ENCODE measurements around the gene NARF.
A peak's percentile ranks its signal among the peaks of the same experiment; 100 is the strongest.
"Not testable (repeated sequence)": the region's sequence is repeated elsewhere in the genome, so short reads cannot be mapped to it uniquely, and the experiment has no call there.

Gene NARF

DNA sequence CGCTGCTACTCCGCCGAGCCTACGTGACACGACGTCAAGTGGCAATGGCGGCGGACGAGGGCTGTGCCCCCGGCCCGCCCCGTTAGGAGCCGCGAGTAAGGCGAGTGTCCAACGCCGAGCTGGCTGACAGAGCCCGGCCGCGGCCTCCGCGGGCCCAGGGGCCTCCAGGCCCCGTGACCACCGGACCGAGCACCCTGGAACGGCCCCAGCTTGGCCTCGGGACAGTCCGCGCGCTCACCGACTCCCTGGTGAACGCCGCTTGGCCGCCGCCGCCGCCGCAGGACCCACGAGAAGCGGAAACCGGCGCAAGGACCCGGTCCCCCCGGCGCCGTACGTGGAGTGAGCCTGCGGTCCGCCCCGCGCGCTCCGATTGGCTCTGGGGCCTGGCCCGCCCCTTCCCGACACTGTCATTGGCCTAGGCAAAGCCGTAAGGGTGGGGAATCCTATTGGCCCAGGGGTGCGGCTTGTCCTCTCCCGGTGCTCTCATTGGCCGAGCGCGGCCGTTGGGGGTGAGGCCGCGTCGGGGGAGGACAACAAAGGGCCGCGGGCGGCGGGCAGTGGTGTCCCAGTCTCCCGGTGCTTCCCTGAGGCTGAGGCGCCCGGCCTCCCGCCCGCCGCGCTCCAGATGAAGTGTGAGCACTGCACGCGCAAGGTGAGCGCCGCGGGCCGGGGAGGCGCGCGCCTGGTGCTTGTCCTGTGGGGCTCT is at the start of gene NARF:
NARF (plus strand) TSS at position 563 of the 706 bp plus-strand sequence; CDS start at position 626, 63 bp downstream.
- peak; percentile 95 to 96 for DNase-seq

DNA sequence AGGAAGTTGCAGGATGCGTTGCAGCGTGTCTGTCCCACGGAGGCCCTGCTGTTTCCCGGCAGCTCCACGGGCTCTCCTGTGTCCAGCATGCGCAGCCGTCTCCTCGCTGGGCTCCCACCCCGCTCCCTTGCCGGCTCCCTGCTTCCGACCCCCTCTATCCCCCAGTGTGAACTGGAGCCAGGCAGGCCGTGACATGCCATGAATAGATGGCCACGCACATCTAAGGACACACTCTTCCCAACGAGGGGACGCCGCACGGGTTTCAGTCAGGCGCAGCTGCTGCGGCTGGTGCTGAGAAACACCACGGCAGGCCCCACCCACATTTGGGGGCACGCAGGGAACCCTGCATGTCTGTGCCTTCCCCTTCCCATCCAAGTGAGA is 49.6 kb upstream of the NARF start:
- no peak for DNase-seq

DNA sequence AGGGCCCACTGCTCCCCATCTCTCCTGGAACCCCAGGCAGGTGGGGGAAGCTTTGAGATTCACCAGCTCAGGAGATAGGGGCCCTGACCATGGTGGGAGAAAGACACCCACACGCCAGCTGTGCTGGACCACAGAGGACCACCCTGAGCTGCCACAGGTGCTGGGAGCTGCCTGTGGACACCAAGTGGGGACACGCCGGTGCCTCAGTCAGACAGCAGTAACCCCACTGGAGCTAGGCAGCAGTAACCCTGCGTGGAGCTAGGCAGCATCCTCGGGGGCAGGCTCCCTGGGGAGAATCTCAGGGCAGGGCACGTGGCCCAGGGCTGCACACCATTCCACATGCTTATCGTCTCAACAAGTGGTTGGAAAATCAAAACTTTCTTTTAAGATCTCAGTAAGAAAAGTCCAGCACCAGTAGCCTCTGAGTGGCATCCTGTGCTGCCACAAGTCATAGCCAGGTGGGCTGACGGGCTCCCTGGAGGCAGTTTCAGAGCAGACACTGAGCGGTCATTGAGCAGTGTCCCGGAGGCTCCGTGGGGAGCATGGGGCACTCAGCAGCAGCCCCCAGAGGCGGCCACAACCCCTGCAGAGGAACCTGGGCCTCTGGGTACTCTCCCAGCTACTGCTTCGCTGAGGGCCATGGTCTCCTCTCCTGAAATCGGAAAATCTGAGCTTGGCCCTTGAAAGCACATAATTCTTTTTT is 48.4 kb upstream of the NARF start:
- DNase-seq: no peak

DNA sequence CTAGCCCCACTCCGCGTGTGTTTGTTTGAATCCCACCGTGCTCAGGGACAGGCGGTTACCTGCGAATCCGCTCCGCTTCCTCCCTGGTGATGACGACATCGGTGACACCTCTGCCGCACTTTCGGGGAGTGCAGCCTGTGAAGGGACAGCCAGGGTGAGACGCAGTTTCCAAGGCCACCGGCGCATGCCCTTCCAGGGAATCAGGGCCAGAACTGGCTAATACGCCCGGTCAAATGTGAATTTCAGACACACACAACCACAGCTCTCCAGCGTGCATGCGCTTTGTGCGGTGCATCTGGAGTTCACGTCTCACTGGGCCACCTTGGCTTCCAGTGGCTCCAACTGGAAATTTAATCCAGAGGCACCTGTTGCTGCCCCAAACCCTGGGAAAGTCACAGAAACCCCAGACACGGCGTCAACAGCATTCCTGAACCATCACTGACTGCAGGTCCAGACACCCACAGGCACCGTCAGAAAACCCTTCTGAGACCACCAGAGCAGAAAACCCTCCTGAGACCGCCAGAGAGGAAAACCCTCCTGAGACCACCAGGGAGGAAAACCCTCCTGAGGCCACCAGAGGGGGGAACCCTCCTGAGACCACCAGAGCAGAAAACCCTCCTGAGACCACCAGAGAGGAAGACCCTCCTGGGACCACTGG is 47.0 kb upstream of the NARF start:
- no peak for DNase-seq

DNA sequence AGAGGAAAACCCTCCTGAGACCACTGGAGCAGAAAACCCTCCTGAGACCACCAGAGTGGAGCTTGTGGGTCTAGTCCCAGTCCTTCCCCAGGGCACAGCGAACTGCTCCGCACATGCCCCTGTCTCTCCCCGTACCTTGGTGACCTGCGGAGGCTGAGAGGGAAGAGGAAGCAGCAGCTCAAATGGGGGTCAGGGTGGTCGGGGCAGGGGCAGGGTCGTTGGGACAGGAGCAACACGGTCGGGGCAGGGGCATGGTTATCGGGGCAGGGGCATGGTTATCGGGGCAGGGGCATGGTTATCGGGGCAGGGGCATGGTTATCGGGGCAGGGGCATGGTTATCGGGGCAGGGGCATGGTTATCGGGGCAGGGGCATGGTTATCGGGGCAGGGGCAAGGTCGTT is 46.5 kb upstream of the NARF start:
- not testable (repeated sequence) for DNase-seq

DNA sequence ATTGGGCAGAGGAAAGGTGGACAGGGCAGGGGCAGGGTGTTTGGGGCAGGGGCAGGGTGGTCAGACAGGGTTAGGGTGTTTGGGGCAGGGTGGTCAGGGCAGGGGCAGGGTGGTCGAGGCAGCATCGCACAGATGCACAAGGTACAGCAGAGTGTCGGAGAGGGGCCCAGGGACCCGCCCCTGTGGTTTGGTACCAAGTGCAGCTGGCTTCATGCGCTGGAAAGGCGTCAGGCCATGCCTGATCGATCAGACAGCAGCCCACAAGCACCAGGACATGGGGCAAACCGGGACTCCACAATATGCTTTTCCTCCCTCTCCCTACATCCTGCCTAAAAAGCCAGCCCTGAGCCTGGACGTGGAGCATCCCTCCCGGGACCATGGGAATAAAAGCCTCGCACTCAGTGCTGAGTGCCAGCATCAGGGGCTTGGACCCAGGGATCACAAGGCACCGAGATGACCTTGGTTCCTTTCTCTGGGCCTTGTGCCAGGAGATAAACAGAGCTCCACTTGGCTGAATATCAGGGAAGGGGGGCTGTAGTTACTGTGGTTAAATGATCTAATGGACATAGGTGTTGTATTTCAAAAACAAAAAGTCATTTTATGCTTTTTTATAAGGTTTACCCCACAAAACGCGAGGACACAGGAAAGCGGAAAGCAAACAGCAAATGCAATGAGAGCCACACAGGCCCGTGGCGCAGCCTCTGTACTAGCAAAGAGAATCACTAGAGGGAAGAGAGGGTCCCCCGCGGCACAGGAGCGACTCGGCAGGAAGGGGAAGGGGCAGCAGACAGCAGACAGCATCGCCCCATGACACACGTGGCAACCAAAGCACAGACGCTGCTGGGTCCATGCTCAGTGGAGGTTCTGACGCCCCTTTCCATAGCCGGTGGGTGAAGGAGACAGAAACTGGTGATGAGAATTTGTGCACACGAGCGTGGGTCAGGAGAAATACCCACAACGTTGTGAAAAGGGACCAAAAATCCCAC is 45.7 kb upstream of the NARF start:
- no peak for DNase-seq

DNA sequence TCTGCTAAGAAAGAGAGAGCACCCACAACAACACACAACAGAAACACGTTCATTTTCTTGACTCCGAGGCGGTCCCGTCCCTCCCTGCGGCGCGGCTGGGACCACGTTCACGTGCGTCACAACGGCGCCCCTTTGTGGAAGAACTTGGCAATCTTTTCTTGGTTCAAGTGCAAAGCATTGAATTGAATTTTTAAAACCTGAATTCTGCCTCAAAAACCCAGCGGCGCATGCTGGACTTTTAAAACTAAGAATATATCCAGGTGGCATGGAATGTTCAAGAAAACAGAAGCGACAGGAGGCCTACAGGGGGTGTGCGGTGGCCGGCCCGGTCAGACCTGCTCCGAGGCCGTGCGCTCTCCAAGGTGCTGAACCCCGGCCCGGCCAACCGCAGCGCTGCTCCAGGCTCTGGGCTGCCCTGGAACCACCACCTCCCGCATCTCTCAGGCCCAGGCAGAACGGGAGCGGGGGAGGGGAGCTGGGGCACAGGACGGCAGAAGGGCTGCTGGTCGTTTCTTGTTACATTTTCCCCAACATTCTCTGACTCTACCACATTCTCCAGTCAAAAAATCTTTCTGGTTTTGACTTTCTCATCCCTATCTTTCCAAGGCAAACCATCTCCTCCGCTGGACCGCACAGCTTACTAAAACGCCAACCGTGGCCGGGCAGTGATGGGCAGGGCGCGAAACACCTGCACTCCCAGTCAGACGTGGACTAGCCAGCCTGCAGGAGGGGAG is 43.8 kb upstream of the NARF start:
- DNase-seq: peak; percentile 71 to 78

DNA sequence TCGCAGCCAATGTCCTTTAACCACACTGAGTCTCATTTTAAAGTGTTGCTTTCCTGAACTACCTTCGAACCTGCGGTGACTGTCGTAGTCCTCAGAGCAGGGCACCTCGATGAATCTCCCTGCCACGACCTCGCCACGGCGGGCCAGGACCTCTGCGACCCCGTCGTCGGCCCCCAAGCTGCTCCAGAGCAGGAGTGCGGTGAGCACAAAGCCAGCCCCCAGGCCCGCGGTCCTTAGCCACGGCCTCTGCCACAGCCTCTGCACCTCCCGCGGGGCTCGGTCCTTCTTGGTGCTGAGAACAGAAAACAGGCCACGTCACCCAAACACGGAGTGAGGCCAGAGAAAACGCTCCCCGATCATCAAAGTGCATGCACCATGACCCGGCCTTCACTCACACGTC is 43.2 kb upstream of the NARF start:
- DNase-seq: no peak

DNA sequence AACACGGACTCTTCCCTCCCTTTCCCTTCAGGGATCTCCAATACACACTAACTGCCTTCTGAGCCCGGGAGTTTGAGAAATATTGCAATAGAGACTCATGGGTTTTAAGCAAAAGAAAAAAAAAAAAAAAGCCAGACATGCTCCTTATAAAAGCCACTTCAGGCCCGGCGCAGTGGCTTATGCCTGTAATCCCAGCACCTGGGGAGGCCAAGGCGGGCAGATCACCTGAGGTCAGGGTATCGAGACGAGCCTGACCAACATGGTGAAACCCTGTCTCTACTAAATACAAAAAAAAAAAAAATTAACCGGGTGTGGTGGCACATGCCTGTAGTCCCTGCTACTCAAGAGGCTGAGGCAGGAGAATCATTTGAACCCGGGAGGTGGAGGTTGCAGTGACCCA is 42.8 kb upstream of the NARF start:
- DNase-seq: no peak

DNA sequence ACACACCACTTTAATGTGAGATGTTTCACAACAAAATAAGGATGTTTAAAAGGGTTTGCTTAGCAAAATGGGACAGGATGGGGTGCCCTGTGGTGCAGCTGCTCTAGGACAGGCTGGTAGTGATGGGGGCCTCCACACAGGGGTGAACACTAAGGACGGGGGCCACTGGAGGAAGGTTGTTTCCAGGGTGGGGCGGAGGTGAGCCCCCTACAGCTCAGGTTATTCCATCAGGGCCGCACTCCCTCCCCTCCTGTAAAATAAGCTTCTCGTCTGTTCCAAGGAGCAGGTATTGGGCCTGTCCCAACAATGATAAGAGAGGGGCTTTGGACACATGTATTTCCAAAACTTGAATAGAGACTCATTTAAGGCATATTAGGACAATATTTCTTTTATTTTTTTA is 42.3 kb upstream of the NARF start:
- no peak for DNase-seq

DNA sequence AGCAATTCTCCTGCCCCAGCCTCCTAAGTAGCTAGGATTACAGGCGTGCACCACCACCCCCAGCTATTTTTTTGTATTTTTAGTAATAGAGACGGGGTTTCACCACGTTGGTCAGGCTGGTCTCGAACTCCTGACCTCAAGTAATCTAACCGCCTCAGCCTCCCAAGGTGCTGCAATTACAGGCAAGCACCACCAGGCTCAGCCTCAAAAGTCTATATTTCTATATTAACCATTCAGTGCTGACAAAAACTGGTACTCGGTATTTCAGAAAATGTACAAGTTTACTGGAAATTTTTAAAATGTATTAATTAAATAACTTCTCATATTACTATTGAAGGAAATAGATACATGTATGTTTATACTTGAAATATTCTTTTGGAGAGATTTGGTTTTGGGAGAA is 41.8 kb upstream of the NARF start:
- no peak for DNase-seq

DNA sequence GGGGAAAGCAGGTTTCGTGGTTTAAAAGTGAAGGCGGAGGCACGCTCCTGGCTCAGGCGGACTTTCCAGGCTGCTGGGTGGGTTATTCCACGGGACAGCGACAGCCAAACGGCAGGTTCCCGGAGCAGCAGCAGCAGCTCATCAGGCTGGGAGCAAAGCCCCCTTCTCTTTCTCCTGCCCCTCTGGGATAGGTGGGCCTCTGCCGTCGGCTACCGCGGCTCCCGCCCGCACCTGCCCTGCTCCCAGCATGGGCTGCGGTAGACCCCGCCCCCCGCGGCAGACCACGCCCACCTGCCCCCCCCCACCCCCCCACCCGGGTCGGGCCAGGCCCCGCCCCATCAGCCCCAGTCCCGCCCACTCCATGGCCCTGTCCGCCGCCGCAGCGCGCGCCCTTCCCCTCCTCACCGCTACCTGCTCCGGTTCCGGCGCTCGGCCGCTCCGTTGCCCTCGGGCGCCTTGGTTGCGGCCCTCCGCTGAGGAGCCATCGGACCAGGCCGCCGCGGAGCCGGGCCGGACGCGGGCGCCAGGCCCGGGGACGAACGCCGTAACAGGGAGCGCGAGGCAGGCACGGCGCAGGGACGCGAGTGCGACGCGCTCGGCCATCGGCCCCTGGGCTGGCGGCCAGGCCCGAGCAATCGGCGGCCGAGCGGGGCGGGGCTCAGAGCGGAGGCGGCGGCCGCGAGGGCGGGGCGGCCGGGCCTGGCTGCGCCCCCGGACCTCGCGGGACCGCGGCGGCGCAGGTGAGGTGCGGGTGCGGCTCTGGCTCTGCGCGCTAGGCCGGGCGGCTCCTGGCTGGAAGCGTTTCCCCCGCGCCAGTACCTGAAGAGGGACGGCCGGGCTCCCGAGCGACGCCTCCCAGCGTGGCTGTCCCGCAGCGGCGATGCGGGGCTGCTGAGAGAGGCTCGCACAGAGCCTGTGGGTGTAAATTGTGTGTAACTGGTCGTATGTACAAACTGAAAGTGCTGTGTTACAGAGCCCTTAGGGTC is 40.2 kb upstream of the NARF start, which contains the start of the genes HEXD and OGFOD3:
HEXD (plus strand) TSS at position 347 of the 986 bp plus-strand sequence. CDS start 1,453 bp downstream, outside the sequence.
OGFOD3 (minus strand) TSS at position 586 of the 986 bp plus-strand sequence; CDS start at position 485, 101 bp downstream.
- DNase-seq: peak; percentile 77 to 85

DNA sequence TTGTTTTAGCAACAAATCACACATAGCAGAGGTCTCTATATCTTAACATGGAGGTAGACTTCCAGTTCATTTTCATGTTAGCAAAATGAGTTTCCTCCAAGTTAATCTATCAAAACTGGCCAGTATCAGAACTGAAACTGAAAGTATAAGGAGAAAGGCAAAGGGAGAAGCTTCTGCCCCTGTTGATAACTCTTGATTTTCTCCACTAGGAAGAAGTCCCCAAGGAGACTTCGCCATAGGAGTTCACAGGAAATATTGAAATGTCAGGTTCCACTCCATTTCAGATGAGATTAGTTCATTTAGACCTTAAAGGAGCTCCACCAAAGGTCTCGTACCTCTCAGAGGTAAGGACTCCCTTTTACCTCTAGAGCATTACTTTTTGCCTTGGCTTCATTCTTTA is 39.0 kb upstream of the NARF start:
- DNase-seq: no peak

DNA sequence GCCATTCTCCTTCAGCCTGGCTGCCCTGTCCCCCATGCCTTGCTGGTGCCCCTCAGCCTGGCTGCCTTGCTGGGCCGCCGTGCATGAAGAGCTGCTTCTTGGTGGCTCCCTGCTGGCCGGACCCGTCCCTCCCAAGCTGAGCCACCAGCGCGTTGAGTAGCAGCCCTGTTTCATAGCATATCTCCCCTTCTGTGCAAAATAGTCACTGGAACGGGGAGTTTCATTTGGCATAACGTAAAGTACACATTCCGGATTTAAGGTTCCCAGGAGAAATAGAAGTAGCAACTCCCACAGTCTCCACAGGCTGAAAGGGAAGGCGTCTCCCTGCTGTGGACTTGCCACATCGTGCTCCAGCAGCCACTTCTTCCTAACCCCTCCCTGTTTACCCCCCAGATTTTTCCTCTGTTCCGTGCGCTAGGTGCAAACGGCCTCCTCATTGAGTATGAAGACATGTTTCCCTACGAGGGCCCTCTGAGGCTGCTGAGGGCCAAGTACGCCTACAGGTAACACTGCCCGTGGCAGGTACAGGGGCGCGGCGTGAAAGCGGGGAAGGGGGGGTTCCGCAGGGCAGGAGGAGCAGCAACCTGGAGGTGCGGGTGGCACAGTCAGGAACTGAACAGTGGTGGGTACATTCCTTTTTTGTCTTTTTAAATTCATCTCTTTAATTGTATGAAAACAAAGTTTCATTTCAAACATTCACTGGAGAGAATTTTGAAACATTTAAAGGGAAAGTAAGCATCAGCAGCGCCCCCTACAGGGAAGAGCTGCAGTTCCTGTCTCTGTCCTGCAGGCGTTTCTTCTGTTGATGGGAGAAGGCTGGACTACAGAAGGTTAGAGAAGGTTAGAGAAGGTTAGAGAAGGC is 34.3 kb upstream of the NARF start:
- peak; percentile 55 to 56 for DNase-seq

DNA sequence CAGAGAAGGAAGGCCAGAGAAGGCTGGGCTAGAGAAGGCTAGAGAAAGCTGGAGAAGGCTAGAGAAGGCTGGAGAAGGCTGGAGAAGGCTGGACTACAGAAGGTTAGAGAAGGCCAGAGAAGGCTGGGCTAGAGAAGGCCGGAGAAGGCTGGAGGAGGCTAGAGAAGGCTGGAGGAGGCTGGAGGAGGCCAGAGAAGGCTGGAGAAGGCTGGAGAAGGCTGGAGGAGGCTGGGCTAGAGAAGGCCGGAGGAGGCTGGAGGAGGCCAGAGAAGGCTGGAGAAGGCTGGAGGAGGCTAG is 33.7 kb upstream of the NARF start:
- DNase-seq: no peak

DNA sequence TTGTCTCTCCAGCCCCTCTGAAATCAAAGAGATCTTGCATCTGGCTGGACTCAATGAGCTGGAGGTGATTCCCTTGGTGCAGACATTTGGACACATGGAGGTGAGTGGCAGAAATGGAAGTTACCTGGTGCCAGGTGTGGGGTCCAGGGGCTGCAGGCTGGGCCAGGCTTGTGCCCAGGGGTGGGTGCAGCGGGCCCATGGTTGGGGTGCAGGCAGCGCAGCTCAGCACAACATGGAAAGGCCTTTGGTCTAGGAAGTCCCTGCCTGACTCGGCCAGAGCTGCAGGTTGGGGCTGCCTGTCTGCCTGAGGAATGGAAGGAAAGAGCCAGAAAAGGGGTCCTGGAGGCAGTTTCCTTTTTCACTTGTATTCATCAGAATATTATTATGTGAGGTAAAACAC is 30.0 kb upstream of the NARF start:
- DNase-seq: no peak

DNA sequence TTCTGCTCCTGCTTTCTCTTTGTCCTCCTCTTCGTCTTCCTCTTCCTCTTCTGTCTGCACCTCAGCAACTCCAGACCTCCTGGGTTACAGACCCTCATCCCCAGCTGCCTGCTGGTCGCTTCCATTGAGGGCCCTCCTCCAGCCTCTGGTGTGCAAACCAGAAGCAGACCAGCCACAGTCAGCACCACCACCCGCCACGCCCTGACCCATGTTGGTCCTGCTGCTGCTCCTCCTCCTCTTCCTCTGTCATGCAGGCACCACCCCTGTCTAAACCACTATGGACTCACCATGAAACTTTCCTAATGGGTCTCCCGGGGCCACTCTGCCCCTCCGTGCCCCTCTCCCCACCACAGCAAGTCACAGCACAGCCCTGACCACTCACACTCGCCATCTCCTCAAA is 28.7 kb upstream of the NARF start:
- no peak for DNase-seq

DNA sequence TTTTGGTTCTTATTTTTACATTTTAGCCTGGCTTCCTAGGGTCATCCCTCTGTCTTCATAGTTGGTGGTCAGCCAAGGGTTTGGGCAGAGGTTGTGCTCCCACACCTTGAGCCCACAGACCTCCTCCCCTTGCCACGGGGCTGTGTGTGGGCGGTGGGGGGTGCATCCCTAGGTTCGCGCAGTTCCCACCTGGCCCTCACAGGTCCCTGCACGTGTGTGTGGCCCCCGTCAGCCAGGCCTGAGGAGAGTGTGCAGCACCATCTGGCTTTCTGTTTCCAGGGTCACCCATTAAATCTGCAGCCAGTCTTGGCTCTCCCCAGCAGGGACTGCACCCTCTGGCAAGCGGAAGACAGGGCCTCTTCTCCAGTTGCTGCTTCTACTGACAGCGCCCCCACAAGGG is 26.5 kb upstream of the NARF start:
- DNase-seq: no peak

DNA sequence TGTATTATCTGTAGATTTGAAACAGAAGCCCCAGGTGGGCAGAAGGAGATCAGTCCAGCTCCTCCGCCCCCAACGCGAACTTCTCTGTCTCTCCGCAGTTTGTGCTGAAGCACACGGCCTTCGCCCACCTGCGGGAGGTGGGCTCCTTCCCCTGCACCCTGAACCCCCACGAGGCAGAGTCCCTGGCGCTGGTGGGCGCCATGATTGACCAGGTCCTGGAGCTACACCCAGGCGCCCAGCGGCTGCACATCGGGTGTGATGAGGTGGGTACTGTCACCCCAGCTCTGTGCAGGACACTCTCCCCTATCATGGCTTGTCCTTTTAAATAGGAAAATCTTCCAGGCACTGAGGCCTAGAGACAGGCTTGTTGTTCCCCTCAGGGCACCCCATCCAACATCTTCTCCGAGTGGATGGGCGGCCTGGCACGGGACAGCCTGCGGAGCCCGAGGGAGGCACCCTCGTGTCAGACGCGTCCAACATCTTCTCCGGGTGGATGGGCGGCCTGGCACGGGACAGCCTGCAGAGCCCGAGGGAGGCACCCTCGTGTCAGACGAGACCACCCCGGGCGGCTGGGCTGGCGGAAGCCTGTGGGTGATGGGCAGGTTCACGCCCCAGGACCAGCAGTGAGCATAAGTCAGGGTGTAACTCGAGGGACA is 24.9 kb upstream of the NARF start:
- DNase-seq: no peak

Data from activated CD4-positive, alpha-beta T cell treated with anti-CD3 and anti-CD28 coated beads for 4 hours (primary cell).